Right hindlimb (tissue), 1 donor: Measurements from ENCODE around the gene PNMA3.
"Not testable (repeated sequence)": the region's sequence is repeated elsewhere in the genome, so short reads cannot be mapped to it uniquely, and the experiment has no call there.

Experiments
- DNase-seq: peaks from one replicate; pipeline ENCODE4 v3.0.0-alpha.2; 2018

Gene PNMA3

DNA sequence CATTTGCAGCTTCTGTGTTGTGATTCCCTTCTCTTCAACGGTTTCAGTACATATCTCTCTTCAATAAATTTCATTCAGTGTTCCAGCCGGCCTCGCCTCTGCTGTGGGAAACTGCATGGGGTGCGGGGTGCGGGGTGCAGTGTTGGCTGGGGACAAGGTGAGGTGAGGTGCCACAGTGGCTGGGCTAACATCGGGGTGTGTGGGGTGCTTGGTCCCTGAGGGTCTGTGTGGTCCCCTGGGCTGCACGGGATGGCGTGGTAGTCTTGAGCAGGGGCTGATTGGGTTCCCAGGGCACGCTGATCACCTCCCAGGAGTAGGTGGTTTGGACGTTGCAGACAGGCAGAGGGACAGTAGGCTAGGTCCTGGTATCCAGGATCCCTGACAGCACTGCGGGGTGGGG lies 18.7 kb downstream of the PNMA3 start:
- DNase-seq: no peak

DNA sequence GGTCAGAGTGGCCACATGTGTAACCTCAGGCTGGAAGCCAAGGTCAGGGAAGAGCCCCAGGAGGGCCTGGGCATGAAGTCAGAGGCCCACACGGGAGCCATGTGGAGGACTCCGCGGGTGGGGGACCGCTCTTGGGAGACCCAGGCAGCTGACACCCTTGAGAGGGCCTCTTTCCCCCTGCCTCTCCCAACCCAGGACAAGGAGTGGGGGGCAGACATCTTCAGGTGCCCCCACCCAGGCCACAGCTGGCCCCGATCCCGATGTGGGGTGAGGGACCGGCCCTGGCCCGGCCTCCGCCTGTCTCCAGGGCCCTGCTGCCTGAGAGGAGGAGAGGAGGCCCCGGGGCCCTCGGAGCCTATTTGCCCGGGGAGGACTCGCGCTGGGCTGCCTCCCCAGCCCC lies 19.1 kb downstream of the PNMA3 start:
- DNase-seq: no peak

DNA sequence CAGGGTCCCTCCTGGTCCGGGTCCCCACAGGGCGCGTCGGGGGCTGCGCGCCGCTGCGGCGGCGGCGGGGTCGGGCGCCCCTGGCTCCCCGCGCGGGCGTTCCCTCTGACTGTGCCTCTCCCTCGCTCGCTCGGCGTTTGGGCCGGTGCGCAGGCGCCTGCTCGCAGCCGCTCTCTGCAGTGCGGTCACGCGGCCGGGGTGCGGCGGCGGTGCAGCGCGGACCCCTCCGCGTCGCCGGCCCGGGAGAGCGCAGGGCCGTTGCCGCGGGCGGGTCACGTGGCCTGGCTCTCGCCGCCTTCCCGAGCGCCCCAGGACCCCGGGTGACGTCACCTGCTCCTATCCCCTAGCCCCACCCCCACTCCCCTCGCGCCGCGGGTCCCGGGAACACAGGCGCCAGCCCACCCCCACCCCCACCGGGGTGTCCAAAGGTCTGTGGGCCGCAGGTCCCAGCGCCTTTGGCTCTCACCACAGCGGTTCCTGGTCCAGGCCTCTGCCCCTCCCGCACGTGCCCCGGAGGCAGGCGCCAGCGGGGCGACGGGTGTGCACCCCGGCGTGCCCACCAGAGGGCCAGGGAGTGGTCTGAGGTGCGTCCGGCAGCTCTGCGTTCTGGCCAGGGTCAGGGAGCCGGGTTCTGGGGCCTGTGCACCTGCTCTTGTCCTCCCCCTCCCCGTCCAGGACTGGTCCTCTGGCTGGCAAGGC lies 21.3 kb downstream of the PNMA3 start:
- DNase-seq: not testable (repeated sequence)

- DNase-seq: not testable (repeated sequence)
These were observed 27.1 kb downstream of the PNMA3 start for GRCh38 chrX:153083238-153083923.

- DNase-seq: no peak
These were observed 46.1 kb downstream of the PNMA3 start for GRCh38 chrX:153102418-153102817.

- not testable (repeated sequence) for DNase-seq
These were observed 48.7 kb downstream of the PNMA3 start for GRCh38 chrX:153104959-153105358.

DNA sequence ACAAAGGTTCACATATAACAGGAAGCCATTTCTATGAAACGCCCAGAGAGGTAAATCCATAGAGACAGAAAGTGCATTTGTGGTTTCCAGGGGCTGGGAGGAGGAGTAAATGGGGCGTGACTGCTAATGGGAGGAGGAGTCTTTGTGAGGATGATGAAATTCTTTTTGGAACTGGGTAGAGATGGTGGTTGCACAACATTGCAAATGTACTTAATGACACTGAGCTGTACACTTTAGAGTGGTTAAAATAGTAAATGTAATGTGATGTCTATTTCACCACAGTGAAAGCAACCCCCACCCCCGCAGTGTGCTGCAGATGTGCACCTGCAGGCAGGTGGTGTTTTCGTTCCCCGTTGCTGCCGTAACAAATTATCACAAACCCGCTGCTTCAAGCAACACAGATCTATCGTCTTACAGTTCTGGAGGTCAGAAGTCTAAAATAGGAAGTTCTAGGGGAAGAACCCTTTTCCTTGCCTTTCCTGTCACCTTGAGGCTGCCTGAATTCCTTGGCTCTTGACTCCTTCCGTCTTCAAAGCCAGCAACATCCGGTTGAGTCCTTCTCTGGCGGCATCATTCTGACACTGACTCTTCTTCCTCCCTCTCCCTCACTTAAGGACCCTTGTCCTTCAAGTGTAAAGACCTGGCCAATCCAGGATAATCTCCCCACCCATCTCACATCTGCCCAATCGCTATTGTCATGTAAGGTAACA lies 50.0 kb downstream of the PNMA3 start:
- DNase-seq: not testable (repeated sequence)
